Measurements from ENCODE around the gene FAM81A. TPM values are rescaled to one million over a fixed set of nuclear protein-coding genes. Genes with fewer than 3 reads are reported as not detected.

Gene FAM81A
- total and polyA plus RNA-seq, 4 donors: under 0.01 to 0.13 (median 0.07) TPM

- DNase-seq (ENCODE audit: low spot score): no peak
- 97% methylated on average over 2 of the region's 2 CpGs for WGBS
- H3K4me1 ChIP-seq (ENCODE audit: control insufficient read depth in 4 of 4, insufficient read depth in 4 of 4, low read length in 3 of 4): peaks cover 0 to 7% (median 1%) of the 10 kb centered on the region in 4 donors
- H3K27ac ChIP-seq (ENCODE audit: low read depth in 1 of 2, low read length in 2 of 2): no peak overlapping the region
- H3K9ac ChIP-seq (ENCODE audit: low read depth in 1 of 2, low read length in 2 of 2): no peak overlapping the region
- no peaks in the 10 kb centered on the region for H3K27me3 ChIP-seq (ENCODE audit: control insufficient read depth in 4 of 4, insufficient read depth in 4 of 4, low read length in 3 of 4)
- no peaks in the 10 kb centered on the region for H3K9me3 ChIP-seq (ENCODE audit: control insufficient read depth in 4 of 4, low read length in 3 of 4)
- no peaks in the 10 kb centered on the region for H3K36me3 ChIP-seq (ENCODE audit: control insufficient read depth in 4 of 4, insufficient read depth in 3 of 4, low read depth in 1 of 4, low read length in 3 of 4)
- no peak overlapping the region for H3K4me3 ChIP-seq (ENCODE audit: low read depth in 1 of 3, low read length in 3 of 3)
- no peak for TF ChIP-seq GABPA (IDR thresholded peaks at IDR 0.05 in 1 of 2, conservative IDR thresholded peaks at IDR 0.05 in 1 of 2)
- no peak for TF ChIP-seq HNF4A (conservative IDR thresholded peaks at IDR 0.05)
- TF ChIP-seq, protein P1, sequence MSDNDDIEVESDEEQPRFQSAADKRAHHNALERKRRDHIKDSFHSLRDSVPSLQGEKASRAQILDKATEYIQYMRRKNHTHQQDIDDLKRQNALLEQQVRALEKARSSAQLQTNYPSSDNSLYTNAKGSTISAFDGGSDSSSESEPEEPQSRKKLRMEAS (IDR thresholded peaks at IDR 0.05): no peak
- no peak for TF ChIP-seq YY1 (IDR thresholded peaks at IDR 0.05)
- no peak for TF ChIP-seq HNF4G (IDR thresholded peaks at IDR 0.05)
- no peak for TF ChIP-seq JUND (IDR thresholded peaks at IDR 0.05)
- TF ChIP-seq TAF1 (conservative IDR thresholded peaks at IDR 0.05): no peak
- TF ChIP-seq REST (IDR thresholded peaks at IDR 0.05): no peak
- TF ChIP-seq NR2F2 (IDR thresholded peaks at IDR 0.05): no peak
- no peak for TF ChIP-seq ZBTB33 (IDR thresholded peaks at IDR 0.05)
- TF ChIP-seq ATF3 (IDR thresholded peaks at IDR 0.05): no peak
- no peak for TF ChIP-seq EGR1 (IDR thresholded peaks at IDR 0.05; ENCODE audit: low read depth in 2 of 2)
- no peak for TF ChIP-seq CTCF (IDR thresholded peaks at IDR 0.05; ENCODE audit: low read depth, low read length, missing input control)
- no peak for TF ChIP-seq RXRA (IDR thresholded peaks at IDR 0.05)
- TF ChIP-seq FOXA2 (IDR thresholded peaks at IDR 0.05): no peak
- no peak for TF ChIP-seq RAD21 (IDR thresholded peaks at IDR 0.05)
Measured at GRCh38 chr15:59556380-59556779, 118.4 kb downstream of the FAM81A start.

DNA sequence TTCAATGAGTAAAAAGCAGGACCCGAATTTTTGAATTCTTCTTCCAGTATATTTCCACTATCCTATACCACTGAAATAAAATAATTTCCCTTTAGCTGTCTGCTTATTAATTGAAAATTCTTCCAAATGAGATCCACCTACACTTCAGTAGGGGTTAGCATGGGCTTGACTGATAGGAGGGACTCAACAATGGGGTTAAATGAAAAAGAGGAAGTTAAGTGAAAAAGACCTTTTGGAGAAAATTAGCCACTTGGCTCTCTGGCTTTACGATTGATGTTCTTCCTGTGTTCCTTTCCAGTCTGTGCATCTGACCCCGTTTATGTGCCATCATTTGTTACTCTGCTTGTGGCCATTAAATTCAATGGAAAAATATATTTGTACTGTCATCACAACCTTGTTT lies 119.6 kb downstream of the FAM81A start:
- no peaks in the 10 kb centered on the region for H3K9me3 ChIP-seq (ENCODE audit: control insufficient read depth in 4 of 4, low read length in 3 of 4)
- TF ChIP-seq JUND (IDR thresholded peaks at IDR 0.05) (no peak), ATF3 (IDR thresholded peaks at IDR 0.05) (no peak), NR2F2 (IDR thresholded peaks at IDR 0.05) (no peak)
- no peaks in the 10 kb centered on the region for H3K27me3 ChIP-seq (ENCODE audit: control insufficient read depth in 4 of 4, insufficient read depth in 4 of 4, low read length in 3 of 4)
- no peak overlapping the region for H3K4me3 ChIP-seq (ENCODE audit: low read depth in 1 of 3, low read length in 3 of 3)
- no peak overlapping the region for H3K27ac ChIP-seq (ENCODE audit: low read depth in 1 of 2, low read length in 2 of 2)
- H3K36me3 ChIP-seq (ENCODE audit: control insufficient read depth in 4 of 4, insufficient read depth in 3 of 4, low read depth in 1 of 4, low read length in 3 of 4): no peaks in the 10 kb centered on the region
- no peak for DNase-seq (ENCODE audit: low spot score)
- H3K4me1 ChIP-seq (ENCODE audit: control insufficient read depth in 4 of 4, insufficient read depth in 4 of 4, low read length in 3 of 4): peaks cover 0 to 7% (median 1%) of the 10 kb centered on the region in 4 donors
- H3K9ac ChIP-seq (ENCODE audit: low read depth in 1 of 2, low read length in 2 of 2): no peak overlapping the region
- 84% methylated on average over 3 of the region's 3 CpGs for WGBS

Measured in liver (tissue), 9 donors.